MM.1S (cell line): ENCODE results near the gene CLASP1.

Source experiments
- CTCF ChIP-seq: fragments of 300-600 bp; sonication (generic); IDR thresholded peaks from 2 replicates; pipeline ENCODE4 v1.5.1; 2016; ENCODE audit warnings: antibody characterized with exemption, low read length, mixed read lengths
- EZH2 ChIP-seq: fragments of 300-600 bp; sonication (generic); optimal IDR thresholded peaks from 2 replicates; pipeline ENCODE3; 2017; ENCODE audit warnings: low read depth, mild to moderate bottlenecking, antibody characterized with exemption, low read length, mixed read lengths
- EZH2phosphoT487 ChIP-seq: fragments of 300-600 bp; sonication (generic); IDR thresholded peaks from 2 replicates; pipeline ENCODE4 v1.6.1; 2018; ENCODE audit warnings: antibody characterized with exemption, low read length

GRCh38 chr2:121611730-121612705 is 37.2 kb downstream of the CLASP1 start:
- TF ChIP-seq EZH2, result no peak
- TF ChIP-seq CTCF, result no peak
- TF ChIP-seq EZH2phosphoT487, result no peak
